ENCODE measurements around the gene PPP1R9B. TPM values are rescaled to one million over a fixed set of nuclear protein-coding genes. Genes with fewer than 3 reads are reported as not detected.
A peak's percentile ranks its signal among the peaks of the same experiment; 100 is the strongest.

Gene PPP1R9B
- total RNA-seq, 1 donor from 2014 or later = 73.6 TPM

DNA sequence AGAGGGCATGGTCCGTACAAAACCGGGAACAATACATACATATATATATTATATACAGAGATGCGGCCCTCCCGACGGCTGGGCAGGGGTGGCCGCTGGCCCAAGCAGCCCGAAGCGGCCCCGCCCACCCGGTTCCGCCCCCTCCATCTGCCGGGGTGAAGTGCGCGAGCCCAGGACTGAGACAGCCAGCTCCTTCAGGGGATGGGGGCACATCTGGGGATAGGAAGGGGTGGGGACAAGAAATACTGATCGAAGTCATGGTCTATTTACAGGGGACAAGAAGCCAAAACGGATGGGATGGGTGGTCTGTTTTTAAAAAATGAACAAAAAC is 16.7 kb downstream of the PPP1R9B start:
- H4K20me1 ChIP-seq (ENCODE audit: insufficient read depth, low read length) = peaks cover 61% of the 10 kb centered on the region
- no peak overlapping the region for H3K4me2 ChIP-seq (ENCODE audit: low read length)
- no peaks in the 10 kb centered on the region for H3K9me3 ChIP-seq (ENCODE audit: insufficient read depth, low read depth, low read length)
- Mint-ChIP-seq H3K4me3 (ENCODE audit: unreplicated experiment) (no peak overlapping the region), H3K4me1 (ENCODE audit: low read depth, unreplicated experiment) (peaks cover 17% of the 10 kb centered on the region), H3K27ac (ENCODE audit: unreplicated experiment) (no peak overlapping the region), H3K9me3 (ENCODE audit: unreplicated experiment) (no peaks in the 10 kb centered on the region), H3K36me3 (ENCODE audit: low read depth, unreplicated experiment) (peaks cover 22% of the 10 kb centered on the region), H3K27me3 (ENCODE audit: low read depth, unreplicated experiment) (no peaks in the 10 kb centered on the region)
- DNase-seq (ENCODE audit: low read depth) (no peak), FAIRE-seq (no peak)
- peaks cover 13% of the 10 kb centered on the region for H3K4me1 ChIP-seq (ENCODE audit: insufficient read depth, low read length)
- no peak overlapping the region for H2AFZ ChIP-seq (ENCODE audit: low read depth, low read length)
- no peak overlapping the region for H3K4me3 ChIP-seq (ENCODE audit: insufficient read depth, low read depth, low read length)
- H3K9ac ChIP-seq (ENCODE audit: low read length) = no peak overlapping the region
- no peaks in the 10 kb centered on the region for H3K27me3 ChIP-seq (ENCODE audit: insufficient read depth, low read length)
- no peak overlapping the region for H3K27ac ChIP-seq (ENCODE audit: low read depth, low read length)
- H3K36me3 ChIP-seq (ENCODE audit: insufficient read depth, low read length) = peaks cover 18% of the 10 kb centered on the region
- TF ChIP-seq, protein P1, sequence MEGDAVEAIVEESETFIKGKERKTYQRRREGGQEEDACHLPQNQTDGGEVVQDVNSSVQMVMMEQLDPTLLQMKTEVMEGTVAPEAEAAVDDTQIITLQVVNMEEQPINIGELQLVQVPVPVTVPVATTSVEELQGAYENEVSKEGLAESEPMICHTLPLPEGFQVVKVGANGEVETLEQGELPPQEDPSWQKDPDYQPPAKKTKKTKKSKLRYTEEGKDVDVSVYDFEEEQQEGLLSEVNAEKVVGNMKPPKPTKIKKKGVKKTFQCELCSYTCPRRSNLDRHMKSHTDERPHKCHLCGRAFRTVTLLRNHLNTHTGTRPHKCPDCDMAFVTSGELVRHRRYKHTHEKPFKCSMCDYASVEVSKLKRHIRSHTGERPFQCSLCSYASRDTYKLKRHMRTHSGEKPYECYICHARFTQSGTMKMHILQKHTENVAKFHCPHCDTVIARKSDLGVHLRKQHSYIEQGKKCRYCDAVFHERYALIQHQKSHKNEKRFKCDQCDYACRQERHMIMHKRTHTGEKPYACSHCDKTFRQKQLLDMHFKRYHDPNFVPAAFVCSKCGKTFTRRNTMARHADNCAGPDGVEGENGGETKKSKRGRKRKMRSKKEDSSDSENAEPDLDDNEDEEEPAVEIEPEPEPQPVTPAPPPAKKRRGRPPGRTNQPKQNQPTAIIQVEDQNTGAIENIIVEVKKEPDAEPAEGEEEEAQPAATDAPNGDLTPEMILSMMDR (IDR thresholded peaks at IDR 0.05; ENCODE audit: insufficient read depth, low read depth, low read length) = no peak
- TF ChIP-seq EZH2 (IDR thresholded peaks at IDR 0.05; ENCODE audit: insufficient read depth, low read length) = no peak
- peaks cover 13% of the 10 kb centered on the region for H3K79me2 ChIP-seq (ENCODE audit: insufficient read depth, low read length)

DNA sequence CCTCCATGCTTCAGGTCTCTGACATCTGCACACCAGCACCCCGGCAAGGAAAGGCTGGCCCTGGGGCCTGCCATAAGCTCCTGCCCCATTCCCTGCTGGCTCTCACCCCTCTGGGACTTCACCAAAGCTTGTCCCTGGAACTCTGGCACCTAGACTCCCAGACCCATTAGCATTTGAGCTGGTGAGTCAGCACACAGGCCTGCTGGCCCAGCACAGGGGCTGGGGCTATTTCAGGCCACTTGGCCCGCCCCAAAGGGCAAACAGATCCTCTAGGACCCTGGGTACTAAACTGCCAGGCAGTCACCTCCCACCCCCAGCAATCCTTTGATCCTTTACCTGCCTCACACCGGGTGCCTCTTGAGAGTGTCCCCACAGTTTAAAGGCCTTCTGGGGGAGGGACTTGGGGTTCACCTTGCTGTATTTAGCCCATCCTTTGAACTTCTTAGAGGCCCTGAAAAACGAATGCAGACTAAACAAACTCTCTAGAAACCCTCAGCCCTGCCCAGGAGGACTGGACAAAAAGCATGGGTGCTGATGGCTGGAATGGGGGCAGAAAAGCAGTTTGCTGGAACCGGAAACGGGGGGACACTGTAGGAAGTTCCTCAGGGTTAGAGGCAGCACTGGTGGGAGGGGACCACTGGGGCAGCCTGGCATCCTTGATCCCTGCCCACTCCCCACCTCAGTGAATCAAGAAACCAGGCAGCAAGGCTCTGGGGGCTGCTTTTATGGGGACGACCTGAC is 17.3 kb downstream of the PPP1R9B start:
- Mint-ChIP-seq H3K4me3 (ENCODE audit: unreplicated experiment) (no peak overlapping the region), H3K36me3 (ENCODE audit: low read depth, unreplicated experiment) (peaks cover 16% of the 10 kb centered on the region), H3K27ac (ENCODE audit: unreplicated experiment) (no peak overlapping the region), H3K9me3 (ENCODE audit: unreplicated experiment) (no peaks in the 10 kb centered on the region), H3K27me3 (ENCODE audit: low read depth, unreplicated experiment) (no peaks in the 10 kb centered on the region), H3K4me1 (ENCODE audit: low read depth, unreplicated experiment) (peaks cover 18% of the 10 kb centered on the region)
- H3K4me1 ChIP-seq (ENCODE audit: insufficient read depth, low read length) = peaks cover 17% of the 10 kb centered on the region
- H3K4me2 ChIP-seq (ENCODE audit: low read length) = peak overlapping the region; percentile 24
- peak overlapping the region; percentile 9 for H3K9ac ChIP-seq (ENCODE audit: low read length)
- no peaks in the 10 kb centered on the region for H3K9me3 ChIP-seq (ENCODE audit: insufficient read depth, low read depth, low read length)
- H3K36me3 ChIP-seq (ENCODE audit: insufficient read depth, low read length) = peaks cover 12% of the 10 kb centered on the region
- no peak overlapping the region for H2AFZ ChIP-seq (ENCODE audit: low read depth, low read length)
- H4K20me1 ChIP-seq (ENCODE audit: insufficient read depth, low read length) = peaks cover 59% of the 10 kb centered on the region
- H3K27me3 ChIP-seq (ENCODE audit: insufficient read depth, low read length) = no peaks in the 10 kb centered on the region
- H3K79me2 ChIP-seq (ENCODE audit: insufficient read depth, low read length) = peaks cover 13% of the 10 kb centered on the region
- H3K27ac ChIP-seq (ENCODE audit: low read depth, low read length) = peak overlapping the region; percentile 25
- H3K4me3 ChIP-seq (ENCODE audit: insufficient read depth, low read depth, low read length) = no peak overlapping the region
- FAIRE-seq = no peak
- TF ChIP-seq, protein P1 (IDR thresholded peaks at IDR 0.05; ENCODE audit: insufficient read depth, low read depth, low read length) = no peak
- no peak for TF ChIP-seq EZH2 (IDR thresholded peaks at IDR 0.05; ENCODE audit: insufficient read depth, low read length)
- DNase-seq (ENCODE audit: low read depth) = peak; percentile 59

DNA sequence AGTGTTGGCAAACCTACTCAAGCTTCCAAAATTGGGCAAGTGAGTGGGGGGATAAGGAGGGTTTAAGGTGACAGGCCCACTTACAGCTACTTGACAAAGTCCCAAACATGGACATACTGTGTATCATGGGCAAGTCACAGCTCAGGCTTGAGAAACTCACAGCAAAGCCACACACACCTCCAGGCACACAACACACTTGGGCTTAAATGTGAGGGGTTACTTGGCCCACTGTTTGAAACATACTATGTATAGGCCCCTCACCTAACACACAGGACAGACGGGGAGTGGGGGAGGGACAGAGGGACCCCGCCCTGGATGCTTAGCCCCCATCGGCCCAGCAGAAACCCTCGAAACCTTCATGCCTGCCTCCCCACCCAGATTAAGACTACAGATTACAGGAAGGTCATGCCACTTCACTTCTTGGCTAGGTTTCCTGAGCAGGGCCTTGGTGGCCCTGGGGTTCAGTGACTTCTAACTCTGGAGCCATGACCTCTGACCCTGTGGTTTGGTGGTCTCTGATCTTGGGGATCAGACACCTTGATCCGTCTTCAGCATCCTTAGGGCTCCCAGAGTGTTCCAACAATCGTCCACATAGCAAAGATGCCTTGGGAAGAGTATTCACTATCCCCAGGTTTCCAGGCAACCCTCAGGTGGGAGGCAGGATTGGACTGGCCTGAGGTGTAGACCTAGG is 18.2 kb downstream of the PPP1R9B start:
- H3K27me3 Mint-ChIP-seq (ENCODE audit: low read depth, unreplicated experiment) = no peaks in the 10 kb centered on the region
- Histone ChIP-seq H3K4me3 (ENCODE audit: insufficient read depth, low read depth, low read length) (no peak overlapping the region), H3K4me2 (ENCODE audit: low read length) (no peak overlapping the region), H3K9ac (ENCODE audit: low read length) (no peak overlapping the region), H3K4me1 (ENCODE audit: insufficient read depth, low read length) (peaks cover 17% of the 10 kb centered on the region), H3K9me3 (ENCODE audit: insufficient read depth, low read depth, low read length) (no peaks in the 10 kb centered on the region), H2AFZ (ENCODE audit: low read depth, low read length) (no peak overlapping the region), H3K27me3 (ENCODE audit: insufficient read depth, low read length) (no peaks in the 10 kb centered on the region), H3K79me2 (ENCODE audit: insufficient read depth, low read length) (peaks cover 9% of the 10 kb centered on the region), H3K36me3 (ENCODE audit: insufficient read depth, low read length) (peaks cover 5% of the 10 kb centered on the region), H3K27ac (ENCODE audit: low read depth, low read length) (no peak overlapping the region), H4K20me1 (ENCODE audit: insufficient read depth, low read length) (peaks cover 49% of the 10 kb centered on the region)
- no peak overlapping the region for H3K4me3 Mint-ChIP-seq (ENCODE audit: unreplicated experiment)
- no peaks in the 10 kb centered on the region for H3K9me3 Mint-ChIP-seq (ENCODE audit: unreplicated experiment)
- DNase-seq (ENCODE audit: low read depth) (no peak), FAIRE-seq (no peak)
- peaks cover 23% of the 10 kb centered on the region for H3K4me1 Mint-ChIP-seq (ENCODE audit: low read depth, unreplicated experiment)
- no peak for TF ChIP-seq EZH2 (IDR thresholded peaks at IDR 0.05; ENCODE audit: insufficient read depth, low read length)
- TF ChIP-seq, protein P1 (IDR thresholded peaks at IDR 0.05; ENCODE audit: insufficient read depth, low read depth, low read length) = no peak
- no peak overlapping the region for H3K27ac Mint-ChIP-seq (ENCODE audit: unreplicated experiment)
- peaks cover 9% of the 10 kb centered on the region for H3K36me3 Mint-ChIP-seq (ENCODE audit: low read depth, unreplicated experiment)

Measured in astrocyte (in vitro differentiated cells and primary cell).